Lower leg skin (tissue), 3 donors: ENCODE data around the gene BMAL1.

ENCODE experiments used
- POLR2A ChIP-seq, 2 donors: fragments of 450-650 bp; IDR thresholded peaks; one replicate each; pipeline ENCODE4 v1.6.1; 2016 to 2017; ENCODE audit warnings: antibody characterized with exemption in 2 of 2, mild to moderate bottlenecking in 1 of 2, moderate library complexity in 1 of 2
- TF ChIP-seq, protein P1 (sequence below), 3 donors: fragments of 450-650 bp; IDR thresholded peaks; one replicate each; pipeline ENCODE4 v1.5.1; 2016; ENCODE audit warnings: antibody characterized with exemption in 3 of 3, mild to moderate bottlenecking in 3 of 3, moderate library complexity in 2 of 3

GRCh38 chr11:13321431-13321830 lies 43.8 kb downstream of the BMAL1 start:
- TF ChIP-seq, protein P1, sequence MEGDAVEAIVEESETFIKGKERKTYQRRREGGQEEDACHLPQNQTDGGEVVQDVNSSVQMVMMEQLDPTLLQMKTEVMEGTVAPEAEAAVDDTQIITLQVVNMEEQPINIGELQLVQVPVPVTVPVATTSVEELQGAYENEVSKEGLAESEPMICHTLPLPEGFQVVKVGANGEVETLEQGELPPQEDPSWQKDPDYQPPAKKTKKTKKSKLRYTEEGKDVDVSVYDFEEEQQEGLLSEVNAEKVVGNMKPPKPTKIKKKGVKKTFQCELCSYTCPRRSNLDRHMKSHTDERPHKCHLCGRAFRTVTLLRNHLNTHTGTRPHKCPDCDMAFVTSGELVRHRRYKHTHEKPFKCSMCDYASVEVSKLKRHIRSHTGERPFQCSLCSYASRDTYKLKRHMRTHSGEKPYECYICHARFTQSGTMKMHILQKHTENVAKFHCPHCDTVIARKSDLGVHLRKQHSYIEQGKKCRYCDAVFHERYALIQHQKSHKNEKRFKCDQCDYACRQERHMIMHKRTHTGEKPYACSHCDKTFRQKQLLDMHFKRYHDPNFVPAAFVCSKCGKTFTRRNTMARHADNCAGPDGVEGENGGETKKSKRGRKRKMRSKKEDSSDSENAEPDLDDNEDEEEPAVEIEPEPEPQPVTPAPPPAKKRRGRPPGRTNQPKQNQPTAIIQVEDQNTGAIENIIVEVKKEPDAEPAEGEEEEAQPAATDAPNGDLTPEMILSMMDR (IDR thresholded peaks at IDR 0.05) = no peak
- no peak for TF ChIP-seq POLR2A (IDR thresholded peaks at IDR 0.05)
